GM21390 (cell line): ENCODE results near the gene GPR61.
A peak's percentile ranks its signal among the peaks of the same experiment; 100 is the strongest.

Experiments
- ATAC-seq: cut with Tn5 transposase; IDR thresholded peaks from one replicate; pipeline ENCODE4 v1.9.1; 2021; ENCODE audit not compliant: unreplicated experiment

GPR61 gene

DNA sequence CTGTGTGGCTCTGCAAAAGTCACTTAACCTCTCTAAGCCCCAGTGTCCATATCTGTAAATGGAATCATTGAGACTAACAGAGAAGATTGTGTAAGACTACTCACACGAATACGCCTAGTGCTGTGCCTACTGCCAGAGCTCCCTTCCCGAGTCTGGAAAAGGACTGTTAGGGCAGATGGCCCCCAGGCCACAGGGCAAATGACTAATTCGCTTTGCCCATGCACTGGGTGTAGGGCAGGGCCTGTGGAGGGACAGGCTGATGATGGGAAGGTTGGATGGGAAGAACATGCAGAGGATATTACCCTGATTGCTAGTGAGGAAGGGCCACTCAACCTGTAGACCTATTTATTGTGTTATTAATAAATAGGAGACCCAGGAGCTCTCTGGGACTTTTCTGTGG, 4.2 kb upstream of the GPR61 start:
- no peak for ATAC-seq

DNA sequence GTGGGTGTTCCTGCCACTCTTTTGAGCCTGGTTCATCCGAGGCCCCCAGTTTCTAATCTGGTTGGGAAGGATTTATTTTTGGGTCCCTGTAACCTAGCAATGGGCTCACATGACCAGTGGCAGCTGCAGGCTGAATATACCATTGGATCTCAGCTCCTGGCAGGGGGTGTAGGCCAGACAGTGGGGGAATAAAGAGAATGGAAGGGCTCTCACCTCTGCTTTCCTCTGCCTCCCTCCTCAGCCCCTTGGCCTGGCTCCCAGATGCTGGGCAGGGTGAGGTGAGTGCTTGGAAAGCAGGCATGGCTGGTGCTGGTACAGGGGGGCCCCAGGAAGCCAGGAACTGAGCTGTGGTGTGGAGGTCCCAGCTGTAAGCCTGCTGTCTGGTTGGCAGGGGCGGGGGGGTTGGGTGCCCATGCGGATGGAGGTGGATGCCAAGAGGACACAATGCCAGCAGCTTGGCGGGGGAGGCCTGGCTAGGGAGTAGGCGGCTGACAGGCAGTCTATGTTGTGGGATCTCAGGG, 3.6 kb upstream of the GPR61 start:
- ATAC-seq = no peak

DNA sequence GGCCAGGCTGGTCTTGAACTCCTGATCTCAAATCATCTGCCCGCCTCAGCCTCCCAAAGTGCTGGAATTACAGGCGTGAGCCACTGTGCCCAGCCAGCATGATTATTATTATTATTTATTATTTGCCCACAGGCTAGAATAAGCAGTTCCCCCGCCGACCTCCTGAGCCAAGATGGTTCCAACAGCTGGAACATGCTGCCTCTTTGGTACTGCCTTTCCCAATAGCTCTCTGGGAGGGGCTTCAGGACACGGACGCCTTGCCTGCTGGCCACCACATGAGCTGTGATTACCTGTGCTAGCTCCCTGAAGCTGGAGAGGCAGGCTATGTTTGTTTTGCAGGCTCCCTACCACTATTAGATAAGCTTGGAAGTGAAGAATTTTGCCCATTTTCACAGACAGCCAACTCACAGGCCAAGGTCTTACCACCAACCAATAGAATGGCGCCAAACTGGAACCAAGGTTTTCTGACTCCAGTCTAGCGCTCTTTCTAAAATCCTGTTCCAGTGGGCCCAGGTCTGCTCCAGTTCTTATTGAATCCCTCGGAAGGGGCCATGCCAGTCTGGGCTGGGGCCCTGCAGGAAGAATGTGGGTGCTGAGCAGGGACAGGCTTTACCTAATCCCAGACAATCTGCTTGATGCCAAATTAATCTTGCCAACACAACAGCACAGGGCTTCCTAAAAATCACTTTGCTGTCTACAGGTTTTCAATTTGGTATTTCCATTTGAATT, 2.1 kb upstream of the GPR61 start:
- no peak for ATAC-seq

DNA sequence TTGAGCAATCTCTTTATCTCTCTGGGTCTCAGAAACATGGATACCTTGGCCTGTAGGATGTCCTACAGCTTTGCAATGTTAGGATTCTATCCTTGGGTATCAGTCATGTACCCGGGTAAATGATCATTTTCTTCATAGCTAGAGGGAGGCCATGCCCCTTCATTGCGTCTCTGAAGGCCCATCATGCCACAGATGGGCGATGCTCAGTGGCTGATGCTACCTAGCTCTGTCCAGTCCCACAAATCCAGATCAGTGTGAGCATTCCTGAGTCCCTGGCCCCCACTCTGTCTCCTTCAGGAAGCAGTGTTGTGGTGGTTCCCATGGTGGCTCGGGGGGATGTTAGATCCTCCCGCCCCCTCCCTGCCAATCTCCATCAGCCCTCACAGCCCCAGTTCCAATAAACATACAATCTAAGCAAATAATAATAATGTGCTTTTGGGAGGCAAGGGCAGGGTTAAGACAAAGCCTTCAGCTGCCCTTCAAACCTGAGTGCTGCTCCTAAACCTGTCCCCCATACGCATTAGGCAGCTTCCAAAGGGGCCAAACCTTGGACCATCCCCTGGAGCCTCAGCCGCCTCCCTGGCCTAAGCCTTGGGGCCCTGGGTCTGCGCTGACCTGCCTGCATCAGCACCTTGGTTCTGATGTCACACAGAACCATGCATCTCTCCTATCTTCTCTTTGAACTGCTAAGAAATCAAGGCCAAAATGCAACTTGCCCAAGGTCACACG, 681 bp upstream of the GPR61 start:
- no peak for ATAC-seq

DNA sequence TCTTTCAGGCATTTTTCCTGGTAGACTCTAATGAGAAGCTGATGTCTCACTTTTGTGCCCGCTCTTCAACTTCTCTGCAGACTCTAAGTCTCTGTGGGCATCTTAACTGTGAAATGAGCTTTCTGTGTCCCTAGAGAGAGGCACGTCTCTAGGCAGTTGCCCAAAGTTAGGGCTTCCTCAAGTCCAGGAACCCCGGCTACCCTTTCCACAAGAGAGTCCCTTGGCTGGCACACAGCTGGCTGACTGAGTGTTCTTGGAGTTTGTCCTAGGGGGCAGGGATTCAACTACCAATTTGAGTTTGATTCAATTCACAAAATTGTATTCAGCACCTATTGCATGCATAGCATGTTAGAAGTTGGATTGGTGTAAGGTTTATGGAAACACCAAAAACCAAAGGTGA, 1.4 kb downstream of the GPR61 start:
- ATAC-seq = no peak

DNA sequence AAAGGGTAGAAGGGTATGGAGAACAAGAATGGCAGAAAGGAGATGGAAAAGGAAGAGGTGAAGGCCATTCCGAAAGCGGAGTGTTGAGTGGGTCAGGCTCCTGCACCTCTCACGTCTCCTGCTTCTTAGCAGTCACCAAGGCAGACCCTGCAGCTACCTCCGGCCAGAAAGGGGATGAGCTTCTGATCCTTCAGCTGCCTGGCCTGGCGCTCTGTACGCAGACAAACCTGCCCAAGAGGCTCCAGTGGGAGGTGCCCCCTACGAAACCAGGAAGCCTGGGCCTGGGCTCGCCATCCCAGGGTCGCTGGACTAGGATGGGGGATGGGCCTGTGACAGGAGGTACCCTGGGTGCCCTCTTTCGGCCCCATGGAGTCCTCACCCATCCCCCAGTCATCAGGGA, 3.0 kb downstream of the GPR61 start:
- no peak for ATAC-seq

DNA sequence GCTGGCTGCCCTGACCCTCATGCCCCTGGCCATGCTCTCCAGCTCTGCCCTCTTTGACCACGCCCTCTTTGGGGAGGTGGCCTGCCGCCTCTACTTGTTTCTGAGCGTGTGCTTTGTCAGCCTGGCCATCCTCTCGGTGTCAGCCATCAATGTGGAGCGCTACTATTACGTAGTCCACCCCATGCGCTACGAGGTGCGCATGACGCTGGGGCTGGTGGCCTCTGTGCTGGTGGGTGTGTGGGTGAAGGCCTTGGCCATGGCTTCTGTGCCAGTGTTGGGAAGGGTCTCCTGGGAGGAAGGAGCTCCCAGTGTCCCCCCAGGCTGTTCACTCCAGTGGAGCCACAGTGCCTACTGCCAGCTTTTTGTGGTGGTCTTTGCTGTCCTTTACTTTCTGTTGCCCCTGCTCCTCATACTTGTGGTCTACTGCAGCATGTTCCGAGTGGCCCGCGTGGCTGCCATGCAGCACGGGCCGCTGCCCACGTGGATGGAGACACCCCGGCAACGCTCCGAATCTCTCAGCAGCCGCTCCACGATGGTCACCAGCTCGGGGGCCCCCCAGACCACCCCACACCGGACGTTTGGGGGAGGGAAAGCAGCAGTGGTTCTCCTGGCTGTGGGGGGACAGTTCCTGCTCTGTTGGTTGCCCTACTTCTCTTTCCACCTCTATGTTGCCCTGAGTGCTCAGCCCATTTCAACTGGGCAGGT, 3.8 kb downstream of the GPR61 start:
- ATAC-seq = no peak

DNA sequence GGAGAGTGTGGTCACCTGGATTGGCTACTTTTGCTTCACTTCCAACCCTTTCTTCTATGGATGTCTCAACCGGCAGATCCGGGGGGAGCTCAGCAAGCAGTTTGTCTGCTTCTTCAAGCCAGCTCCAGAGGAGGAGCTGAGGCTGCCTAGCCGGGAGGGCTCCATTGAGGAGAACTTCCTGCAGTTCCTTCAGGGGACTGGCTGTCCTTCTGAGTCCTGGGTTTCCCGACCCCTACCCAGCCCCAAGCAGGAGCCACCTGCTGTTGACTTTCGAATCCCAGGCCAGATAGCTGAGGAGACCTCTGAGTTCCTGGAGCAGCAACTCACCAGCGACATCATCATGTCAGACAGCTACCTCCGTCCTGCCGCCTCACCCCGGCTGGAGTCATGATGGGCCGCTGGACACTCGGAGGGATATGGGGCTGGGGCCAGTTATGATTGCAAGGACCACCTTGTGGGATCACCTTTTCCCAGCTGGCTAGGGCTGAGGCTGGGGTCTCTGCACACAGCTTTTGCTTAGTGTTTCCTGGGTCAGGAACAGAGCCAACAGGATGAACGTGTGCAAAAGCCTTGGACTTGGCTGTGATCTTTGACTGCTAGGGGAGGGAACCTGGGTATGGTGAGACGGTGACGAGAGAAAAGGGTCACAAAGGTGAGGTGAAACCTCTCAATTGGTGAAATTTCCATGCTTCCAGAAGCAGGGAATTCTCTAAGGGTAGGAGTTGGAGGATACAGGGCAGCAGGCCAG, 4.5 kb downstream of the GPR61 start:
- ATAC-seq = no peak

DNA sequence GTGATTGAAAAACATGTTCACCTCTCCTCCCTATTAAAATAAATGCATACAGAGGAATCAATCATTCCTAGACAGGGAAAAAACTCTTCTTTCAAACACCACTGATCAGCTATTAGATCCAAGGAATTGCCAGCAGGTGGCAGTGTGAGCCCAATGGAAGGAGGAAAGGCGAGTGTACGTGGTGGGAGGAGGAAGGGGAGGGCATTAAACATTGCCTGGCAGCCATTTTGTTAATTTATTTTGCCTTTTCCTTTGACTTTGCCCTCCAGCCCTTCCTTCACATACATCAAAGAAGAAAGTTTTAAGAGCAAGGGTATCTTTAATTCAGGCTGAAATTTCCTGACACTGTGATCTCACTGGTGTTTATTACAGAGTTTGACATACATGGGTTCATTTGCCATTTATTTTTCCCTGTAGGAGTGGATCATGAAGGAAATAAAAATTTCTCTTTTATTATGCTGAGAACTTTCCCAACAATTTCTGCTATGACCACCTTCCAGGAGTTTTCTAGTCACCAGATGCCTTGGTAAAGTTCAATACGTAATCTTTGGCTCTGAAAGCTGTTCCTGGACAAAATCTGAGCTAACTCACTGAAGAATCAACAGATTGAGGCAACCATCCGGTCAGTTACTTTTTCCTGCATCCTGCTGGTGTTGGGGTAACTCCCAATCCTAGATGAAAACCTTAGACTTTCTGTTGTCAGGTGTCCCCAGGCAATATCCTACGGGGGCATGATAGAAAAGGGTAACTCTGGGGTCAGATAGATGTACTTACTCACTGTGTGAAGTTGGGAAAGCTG, 6.8 kb downstream of the GPR61 start:
- ATAC-seq = peak; percentile 50

DNA sequence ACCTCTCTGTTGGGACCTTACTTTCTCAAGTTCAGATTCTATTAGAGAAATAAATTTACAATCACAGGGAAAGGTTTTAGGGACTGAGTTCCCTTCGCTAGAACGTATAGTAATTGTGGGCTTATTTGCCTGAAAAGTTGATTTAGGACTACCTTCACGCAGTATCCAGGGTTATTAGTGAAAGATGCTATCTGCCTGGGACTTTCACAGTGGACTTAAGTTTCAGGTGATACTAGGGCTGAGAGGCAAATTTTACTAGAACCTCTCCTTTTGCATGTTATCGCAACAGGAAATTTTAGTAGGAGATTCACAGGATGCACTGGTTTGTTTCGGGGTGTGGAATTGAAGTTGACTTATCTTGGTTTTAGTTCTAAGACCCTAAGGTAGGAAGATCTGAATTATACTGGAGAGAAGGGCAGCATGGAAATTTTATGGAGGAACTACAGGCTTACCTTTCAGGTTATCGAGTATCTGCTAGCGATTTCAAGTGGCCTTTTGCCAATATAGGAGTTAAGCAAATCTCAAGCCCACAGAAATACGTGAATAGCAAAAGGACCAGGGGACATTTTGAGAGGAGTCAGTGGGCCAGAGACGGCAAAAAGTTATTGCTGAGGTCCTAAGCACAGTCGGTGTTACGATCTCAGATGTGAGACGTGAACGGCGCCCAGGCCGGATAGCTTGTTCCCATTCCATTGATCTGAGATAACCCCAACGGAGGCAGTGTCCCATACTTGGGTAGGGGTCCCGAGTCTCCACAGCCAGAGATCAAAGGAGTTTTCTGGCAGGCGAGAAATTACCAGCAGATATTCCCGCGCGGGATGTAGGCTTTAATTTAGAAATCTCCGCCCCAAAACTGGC, 8.0 kb downstream of the GPR61 start:
- peak; percentile 4 for ATAC-seq

DNA sequence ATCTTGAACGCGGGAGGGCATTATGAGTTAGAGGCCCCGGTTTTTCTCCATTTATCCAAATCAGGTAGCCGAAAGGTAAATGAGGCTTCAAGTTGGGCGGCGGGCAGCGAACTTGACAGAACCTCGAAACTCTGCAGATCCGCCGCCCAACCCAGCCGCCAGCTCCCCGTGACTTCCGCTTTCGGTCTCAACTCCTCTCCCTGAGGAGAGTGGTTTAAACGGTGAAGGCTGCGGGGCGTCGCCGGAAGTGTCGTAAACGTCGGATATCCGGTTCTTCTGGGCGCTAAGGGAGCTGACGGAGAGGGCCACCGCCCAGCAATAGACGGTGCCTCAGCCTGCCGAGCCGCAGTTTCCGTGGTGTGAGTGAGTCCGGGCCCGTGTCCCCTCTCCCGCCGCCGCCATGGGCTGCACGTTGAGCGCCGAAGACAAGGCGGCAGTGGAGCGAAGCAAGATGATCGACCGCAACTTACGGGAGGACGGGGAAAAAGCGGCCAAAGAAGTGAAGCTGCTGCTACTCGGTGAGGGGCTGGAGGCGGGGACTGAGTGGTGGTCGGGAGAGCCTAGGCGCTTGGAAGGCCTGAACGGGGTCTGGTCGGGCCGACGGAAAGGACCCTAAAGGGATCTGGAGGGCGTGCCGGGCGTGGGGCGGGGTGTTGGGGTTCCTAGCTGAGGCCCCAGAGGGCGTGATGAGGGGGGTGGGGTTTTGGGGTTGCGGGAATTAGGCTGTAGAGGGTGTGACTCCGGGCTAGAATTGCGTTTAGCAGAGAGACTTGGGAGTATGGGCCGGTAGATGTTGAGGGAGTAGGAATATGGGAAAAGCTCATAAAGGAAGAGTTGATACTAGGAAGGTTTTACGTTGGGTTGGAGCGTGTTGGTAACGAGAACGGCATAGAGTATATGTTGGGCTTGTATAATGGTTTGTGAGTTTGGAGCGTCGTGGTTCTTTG, 8.9 kb downstream of the GPR61 start, which contains the start of gene GNAI3:
Gene GNAI3, plus strand, starts transcription at position 295 of the 947 bp plus-strand sequence. Its CDS starts 106 bp downstream, at position 401.
- ATAC-seq = peak; percentile 85

DNA sequence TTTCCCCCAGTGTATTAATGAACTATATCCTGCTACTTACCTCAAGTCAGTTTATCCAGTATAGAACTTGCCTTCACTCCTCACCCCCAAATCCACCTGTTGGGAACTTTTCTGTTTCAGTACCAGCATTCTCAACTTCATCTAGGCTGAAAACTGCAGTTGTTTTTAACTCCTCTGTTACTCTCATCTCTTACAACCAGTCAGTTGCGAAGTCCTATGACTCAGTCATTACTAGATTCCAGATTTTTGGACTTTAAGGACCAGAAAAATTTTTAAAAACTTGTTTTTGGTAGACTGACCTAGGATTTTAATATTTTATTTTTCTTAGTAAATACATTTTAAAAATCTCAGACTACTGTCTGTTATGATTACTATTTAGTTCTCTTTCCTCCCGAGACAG, 16.9 kb downstream of the GPR61 start:
- ATAC-seq = no peak

DNA sequence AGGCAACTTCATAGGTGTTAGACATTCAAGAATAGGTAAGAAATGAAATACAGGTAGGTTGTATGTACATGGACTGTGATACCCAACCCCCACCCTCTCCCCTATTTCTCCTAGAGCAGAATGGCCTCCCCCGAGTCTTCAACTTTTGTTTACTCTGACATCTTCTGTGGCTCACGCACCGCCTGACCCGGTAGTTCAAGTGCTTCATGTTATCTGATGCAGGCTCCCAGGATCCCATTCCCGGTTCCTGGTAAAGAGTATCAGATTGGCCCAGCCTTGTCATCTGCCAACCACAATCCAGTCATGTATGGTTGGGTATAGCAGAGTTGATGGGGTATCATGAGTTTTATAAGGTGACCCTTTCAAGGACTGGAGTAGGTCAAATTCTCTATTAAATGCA, 17.8 kb downstream of the GPR61 start:
- no peak for ATAC-seq

DNA sequence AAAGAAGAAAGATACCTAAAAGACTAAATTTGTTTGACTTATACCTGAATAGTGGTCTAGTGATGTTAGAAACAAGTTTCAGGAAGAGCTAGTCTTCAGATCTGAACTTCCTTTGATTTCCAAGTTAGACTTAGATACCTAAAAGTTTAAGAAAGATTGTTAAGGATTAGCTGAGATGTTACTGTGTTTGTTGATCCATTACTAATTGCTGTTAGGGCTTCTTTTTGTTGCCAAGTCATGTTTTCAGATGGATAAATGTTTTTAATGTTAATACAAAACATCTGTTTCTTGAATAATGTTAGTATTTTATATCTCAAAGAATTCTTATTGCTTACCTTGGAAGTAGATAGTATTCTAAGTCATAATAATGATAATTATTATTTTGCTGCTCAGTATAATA, 20.3 kb downstream of the GPR61 start:
- ATAC-seq = no peak

DNA sequence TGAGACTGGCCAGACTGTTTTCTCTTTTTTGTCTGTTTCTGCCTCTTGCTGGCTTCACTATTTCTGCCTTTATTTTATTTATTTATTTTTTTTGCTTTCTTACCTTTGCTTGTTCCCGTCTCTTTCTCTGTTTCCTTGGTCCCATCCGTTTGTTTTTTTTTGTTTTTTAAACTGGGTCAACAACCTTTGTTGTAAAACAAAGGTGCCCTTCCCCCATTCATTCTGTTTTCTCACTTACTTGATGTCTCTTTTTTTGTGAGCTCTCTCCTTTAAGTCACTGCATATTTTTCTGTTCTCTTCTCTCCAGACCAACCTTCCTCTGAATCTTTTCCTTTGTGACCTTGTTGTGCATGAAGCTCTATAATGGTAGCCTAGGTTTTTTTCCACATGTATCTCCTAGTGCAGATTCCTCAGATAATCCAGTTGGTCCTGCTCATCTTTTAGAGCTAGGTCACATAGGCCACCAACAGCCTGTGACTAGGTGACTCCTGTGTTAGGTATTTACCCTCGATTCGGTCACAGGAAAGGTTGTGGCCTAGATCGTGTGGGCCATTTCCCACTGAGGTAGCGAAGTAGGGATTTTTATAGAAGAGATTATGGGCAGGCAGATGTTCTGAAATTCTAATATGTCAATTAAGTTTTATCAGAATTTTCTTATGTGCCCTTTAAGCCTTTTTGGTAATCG, 24.7 kb downstream of the GPR61 start:
- ATAC-seq = no peak

DNA sequence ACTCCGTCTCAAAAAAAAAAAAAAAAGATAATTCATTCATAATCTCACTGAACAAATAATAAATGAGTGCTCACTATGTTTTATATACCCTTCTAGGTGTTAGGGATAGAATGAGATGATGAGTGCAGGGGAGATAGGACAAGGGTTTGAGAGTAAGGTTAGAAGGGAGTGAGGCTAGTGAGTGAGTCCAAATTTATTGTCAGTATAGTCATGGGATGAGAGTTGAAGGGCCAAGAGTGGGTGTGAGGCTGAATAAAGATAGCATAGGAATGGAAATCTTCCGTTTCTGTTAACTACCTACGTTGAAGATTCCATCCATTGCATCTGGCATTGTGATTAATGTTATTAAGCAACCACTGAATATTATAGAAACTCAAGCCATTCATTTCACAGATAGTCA, 25.6 kb downstream of the GPR61 start:
- no peak for ATAC-seq

DNA sequence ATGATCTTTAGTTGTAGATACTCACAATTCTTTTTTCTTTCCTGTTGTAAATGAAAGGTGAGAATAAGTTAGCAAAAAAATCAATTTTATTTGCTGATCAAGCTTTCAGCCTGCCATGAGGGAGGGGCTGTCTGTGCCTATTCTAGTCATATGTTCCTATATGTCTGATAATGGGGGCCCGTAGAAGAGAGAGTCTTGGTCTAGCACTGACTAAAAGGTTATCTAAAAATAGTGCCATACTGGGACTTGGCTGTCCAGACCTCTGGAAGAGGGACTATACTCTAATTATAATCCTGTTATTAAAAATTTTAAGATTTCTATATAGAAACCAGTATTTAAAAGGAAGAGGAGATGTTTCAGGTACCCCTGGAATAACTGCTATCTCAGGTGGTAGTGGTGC, 27.3 kb downstream of the GPR61 start:
- ATAC-seq = no peak
